ENCODE data around the gene PRR9.
"Not testable (repeated sequence)": the region's sequence is repeated elsewhere in the genome, so short reads cannot be mapped to it uniquely, and the experiment has no call there.

The PRR9 gene, protein sequence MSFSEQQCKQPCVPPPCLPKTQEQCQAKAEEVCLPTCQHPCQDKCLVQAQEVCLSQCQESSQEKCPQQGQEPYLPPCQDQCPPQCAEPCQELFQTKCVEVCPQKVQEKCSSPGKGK

DNA sequence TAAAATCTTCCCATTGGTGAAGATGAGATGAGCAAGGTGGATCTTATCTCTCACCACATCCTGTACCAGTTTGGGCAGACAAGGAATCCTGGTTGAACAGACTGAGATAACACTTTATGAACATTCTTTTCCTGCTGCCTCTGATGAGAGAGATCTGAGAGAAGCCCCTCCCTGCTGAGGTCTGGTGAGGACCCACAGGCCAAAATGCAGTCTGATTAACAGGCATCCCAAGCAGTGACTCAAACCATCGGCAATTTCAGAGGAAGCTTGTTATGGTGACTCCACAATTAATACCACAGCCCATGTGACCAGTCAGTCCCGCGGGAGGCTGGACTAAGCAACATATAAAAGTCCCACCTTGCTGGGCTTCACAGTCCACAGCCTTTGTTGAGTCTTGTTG, at the start of gene PRR9:
TSS of gene PRR9 (plus strand) at position 373 of the 400 bp plus-strand sequence. CDS start 561 bp downstream, outside the sequence.
- DNase-seq, result no peak

DNA sequence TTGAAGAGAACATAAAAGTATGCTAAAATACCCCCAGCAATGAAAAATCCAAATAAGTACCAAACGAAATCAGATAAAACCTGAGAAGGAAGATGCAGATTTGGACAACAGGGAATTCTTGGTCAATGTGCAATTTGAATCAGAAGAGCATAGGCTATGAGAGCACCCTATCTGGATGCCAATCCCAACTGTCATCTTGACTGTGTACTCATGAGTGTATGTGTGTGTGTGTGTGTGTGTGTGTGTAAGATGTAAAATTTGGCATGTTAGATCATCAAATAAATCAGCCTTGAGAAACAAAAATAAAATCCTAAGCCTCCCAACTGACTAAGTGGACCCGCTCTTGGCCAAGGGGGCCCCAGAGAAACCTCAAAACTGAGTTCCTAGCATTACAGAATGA, 48.7 kb upstream of the PRR9 start:
- no peak for DNase-seq

DNA sequence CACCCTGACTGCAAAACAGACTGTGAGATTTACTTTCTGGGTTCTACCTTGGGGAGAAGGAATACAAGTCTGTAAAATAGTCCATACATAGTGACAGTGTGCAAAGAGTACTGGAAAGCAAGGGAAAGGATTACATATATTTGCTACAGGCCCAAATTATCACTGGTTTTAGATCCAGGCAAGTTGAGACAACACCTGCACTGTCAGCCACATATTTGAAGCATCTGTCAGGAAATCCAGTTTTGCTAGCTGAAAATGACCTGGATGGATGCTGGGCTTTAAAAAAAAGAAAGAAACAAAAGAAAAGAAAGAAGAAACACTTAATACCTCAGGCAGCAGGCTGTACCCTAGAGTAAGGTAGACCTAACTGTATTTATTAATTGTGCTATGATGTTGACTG, 42.8 kb upstream of the PRR9 start:
- DNase-seq, result no peak

DNA sequence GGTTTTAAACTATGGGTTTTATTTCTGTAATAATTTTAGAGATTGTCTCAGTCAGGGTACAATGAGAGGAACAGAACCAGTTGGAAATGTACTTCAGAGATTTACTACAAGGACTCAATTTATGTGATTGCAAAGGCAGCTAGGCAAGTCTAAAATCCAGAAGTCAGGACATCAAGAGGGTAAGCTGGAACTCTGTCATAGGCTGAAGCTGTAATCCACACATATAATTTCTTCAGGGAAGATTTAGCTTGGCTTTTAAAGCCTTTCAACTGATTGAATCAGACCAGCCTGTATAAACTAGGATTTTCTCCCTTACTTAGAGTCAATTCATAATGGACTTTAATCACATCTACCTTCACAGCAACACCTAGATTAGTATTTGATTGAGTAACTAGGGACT, 38.5 kb upstream of the PRR9 start:
- DNase-seq, result no peak

DNA sequence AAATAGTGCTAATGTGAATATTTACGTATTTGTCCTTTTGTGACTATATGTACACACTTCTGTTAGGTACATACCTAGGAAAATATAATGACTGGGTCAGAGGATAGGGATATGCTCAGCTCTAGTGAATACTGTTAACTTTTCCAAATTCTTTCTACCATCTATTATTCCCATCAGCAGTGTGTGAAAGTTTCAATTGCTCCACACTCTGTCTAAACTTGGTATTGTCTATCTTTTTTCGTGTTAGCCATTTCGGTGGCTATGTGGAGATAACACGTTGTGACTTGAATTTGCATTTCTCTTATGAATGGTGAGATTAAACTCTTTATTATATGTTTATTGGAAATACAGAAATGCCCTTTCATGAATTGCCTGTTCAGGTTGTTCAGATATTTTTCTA, 36.8 kb upstream of the PRR9 start:
- no peak for DNase-seq

DNA sequence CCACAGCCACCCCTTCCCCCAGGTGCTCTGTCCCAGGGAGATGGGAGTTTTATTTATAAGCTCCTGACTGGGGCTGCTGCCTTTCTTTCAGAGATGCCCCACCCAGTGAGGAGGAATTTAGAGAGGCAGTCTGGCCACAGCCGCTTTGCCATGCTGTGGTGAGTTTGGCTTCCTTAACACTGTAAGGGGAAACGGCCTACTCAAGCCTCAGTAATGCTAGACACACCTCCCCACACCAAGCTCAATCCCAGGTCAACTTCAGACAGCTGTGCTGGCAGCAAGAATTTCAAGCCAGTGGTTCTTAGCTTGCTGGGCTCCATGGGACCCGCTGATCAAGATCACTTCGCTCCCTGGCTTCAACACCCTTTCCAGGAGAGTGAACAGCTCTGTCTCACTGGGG, 29.1 kb upstream of the PRR9 start:
- DNase-seq, result not testable (repeated sequence)

DNA sequence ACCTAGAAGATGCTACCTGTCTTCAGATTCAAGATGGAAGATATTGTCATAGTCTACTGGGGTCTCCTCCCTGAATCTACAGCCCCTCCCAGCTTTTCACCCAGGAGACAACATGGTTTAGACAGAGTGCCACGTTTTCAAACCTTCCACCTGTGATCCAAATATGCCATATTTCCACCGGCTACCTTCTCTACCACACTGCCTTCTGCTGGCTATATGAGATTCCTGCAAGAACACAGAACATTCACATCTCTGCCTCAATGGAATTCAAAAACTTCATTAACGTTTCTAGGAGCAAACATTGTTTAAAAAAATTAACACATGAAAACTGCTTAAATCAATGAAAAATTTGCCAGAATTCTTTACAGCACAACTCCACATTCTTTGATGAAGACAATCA, 27.0 kb upstream of the PRR9 start:
- peak in 1 of 2 experiments; percentile 2 for DNase-seq

DNA sequence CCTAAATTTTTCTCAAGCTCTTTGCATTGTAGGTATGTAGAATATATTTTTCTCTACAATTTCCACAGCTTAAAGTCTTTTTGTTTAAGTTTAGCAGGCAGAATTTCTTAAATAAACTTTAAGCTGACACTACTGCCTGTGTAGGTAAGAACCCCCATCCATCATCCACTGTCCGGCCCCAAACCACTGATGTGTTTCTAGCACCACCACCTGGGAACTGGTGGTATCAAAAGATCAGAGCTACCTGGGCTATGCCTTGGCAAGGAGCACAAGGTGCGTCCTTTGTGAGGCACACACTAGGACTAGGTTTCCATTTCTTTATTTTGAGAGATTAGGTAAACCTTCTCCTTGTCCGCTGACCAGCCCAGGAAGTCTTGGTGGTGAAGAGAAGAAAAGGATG, 24.7 kb upstream of the PRR9 start:
- DNase-seq, result peak in 1 of 2 experiments; percentile 8

DNA sequence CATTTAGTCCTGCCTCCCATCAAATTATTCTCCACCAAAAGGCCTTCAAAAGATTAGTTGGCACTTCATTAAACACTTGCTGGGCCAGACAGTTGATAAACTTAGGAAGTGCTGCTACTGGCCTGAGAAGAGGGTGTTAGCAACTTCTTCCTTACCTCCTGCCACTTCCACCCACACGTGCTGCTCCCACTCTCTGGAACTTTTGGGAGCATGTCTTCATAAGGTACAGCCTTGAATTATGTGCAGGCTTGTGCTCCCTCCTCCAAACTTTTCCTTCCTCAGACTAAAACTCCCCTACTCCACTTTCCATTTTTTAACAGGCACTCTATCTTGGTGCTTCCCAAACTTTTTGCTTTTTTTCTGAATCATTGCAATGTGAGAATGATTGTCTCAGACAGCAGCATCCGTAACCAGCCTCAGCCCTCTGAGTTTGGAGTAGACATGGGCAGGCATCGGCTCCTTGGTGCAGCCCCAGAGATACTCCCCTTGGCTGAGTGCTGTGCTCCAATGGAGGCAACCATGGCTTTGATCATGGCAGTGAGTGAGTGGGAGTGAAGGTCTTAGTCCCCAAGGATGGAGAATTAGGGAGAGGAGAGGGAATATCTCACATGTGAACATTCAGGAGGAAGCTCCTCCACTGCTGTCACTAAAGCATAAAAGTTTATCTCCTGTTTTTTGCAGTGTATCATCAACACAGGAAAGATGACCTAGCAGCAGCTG, 22.9 kb upstream of the PRR9 start:
- DNase-seq, result no peak

DNA sequence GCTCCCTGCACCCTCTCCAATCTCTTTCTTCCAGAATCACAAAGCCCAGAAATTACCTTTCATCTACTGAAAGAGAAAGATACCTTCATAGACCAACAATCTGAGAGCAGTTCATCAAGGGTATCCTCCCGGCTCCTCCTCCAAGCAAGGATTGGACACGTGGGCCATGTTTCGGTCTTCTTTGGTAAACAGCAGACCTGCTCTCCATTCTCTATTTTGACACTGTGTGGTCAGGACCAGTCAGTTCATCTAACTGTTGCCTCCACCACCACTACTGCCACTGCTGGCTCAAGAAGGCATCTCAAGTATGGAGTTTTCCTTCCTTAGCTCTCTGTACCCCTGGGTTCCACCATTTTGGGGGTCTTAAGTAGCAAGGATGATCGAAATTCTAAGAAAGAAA, 22.2 kb upstream of the PRR9 start:
- DNase-seq, result no peak

DNA sequence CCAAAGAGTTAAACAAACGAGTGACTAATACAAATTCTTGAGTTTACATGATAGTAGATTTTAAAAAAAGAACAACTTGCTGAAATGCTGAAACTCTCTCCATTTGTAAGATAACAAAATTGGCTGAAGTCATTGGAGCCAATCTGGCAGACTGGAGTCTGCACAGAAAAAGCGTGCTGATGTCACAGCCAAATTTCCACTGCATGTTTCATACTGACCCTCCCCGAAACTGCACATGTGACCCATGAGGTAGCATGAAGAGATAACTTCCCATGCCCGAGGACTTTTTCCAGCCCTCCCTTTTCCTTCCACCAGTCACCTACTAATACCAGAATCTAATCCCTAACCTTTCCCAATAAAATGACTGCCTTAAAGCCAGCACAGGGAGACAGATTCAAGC, 15.4 kb upstream of the PRR9 start:
- no peak for DNase-seq

DNA sequence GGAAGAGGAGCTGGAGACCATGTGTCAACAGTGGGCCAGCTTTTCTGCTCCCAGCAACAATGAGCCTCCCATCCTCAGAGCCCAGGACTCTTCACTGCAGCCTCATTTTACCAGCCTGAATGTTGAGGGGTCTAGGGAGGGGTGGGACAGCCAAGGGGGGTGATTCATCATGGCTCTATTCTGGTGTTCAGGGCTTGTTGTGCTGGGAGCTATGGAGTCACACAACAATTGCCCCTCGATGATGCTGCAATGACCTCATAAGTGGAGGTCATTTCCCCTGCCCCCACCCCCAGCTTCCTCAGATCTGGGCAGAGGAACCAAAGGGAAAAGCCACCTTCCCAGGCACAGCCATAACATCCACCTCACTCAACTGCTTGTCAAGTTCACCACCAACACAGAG, 14.3 kb upstream of the PRR9 start, which contains the start of gene LELP1:
TSS of gene LELP1 (plus strand) at position 301 of the 400 bp plus-strand sequence. CDS start 1,278 bp downstream, outside the sequence.
- DNase-seq, result no peak

DNA sequence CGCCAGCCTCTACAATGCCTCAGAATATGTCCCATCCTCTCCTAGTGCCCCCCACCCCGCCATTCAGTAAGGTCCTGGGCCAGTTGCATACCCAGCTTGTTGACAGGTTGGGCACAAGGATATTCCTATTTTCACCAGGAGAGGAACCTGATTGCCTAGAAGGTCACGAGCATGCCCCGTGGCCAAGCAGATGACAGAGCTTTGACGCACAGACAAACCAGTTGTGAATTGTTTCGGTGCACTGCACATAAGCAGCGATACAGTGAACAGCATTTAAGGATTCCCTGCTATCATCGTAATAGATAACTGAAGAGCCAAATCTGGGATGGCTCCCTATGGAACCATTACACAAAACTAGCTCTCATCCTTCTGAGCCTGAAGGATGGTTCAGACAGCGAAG, 10.8 kb upstream of the PRR9 start:
- no peak for DNase-seq

DNA sequence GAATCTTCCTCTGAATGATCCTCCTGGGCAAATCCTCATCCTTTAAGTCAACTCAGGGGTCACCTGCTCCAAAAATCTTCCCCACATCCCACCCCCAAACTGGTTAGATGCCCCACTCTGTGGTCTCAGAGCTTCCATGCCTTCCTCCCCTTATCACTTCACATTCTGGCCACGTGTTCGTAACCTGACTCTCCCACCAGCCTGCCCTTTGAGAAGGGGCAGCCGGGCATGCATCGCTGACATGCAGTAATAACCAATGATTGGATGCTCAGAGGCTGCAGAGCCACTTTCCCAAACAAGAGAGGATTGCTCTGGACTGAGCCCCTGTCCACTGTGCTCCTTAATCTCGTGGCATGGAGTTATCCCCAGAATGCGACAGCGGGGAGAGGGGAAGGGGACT, 7.2 kb upstream of the PRR9 start:
- no peak for DNase-seq

DNA sequence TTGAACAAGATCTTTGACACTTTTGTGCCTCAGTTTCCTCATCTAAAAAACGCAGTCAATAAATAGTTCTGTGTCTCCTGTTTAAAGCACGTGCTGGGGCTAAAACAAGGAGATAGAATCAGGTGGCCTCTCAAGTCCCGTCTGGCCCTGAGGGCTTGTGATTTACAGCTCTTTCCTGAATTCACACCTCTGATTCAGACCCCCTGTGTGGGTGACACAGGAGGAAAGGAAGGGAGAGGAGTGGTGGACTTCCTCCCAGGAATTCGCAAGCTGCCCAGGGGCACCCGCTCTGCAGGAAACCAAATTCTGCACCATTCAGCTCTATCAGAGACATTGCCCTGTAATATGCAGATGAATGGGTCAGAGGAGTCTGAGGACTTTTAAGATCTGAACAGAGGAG, 5.2 kb upstream of the PRR9 start:
- DNase-seq, result no peak

DNA sequence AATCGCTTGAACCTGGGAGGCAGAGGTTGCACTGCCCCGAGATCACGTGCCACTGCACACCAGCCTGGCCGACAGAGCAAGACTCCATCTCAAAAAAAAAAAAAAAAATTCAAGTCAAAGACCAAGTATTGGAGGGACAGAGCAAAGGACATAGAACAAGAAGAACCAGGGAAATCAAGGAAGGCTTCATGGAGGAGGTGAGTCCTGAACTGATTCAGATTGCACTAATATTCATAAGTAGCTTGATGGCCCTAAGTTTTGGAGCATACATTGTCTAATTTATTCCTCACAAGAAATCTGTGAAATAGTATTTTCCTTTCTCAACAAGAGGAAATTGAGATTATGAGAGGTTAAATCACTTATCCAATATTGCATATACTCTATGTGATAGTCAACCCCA, 3.9 kb upstream of the PRR9 start:
- DNase-seq, result no peak

DNA sequence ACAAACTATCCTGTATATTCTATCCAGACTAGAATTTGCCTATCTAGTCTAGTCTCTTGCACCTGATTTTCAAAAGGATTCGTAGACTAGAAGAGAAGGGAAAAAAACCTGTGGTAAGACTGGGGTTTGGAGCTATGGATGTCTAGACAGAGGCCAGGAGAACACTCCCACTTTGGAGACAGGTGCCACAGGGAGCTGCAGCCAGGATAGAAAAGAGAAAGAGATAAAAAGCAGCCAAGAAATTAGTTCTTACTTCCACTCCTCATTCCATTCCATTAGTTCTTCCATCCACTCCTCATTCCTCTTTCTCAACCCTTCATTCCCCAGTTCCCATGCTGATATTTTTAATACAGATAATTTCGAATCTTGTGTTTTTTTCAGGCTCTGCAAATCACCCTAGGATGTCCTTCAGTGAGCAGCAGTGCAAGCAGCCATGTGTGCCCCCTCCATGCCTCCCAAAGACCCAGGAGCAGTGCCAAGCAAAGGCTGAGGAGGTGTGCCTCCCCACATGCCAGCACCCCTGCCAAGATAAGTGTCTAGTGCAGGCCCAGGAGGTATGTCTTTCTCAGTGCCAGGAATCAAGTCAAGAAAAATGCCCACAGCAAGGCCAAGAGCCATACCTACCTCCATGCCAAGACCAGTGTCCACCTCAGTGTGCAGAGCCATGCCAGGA, 496 bp downstream of the PRR9 start:
- no peak for DNase-seq

DNA sequence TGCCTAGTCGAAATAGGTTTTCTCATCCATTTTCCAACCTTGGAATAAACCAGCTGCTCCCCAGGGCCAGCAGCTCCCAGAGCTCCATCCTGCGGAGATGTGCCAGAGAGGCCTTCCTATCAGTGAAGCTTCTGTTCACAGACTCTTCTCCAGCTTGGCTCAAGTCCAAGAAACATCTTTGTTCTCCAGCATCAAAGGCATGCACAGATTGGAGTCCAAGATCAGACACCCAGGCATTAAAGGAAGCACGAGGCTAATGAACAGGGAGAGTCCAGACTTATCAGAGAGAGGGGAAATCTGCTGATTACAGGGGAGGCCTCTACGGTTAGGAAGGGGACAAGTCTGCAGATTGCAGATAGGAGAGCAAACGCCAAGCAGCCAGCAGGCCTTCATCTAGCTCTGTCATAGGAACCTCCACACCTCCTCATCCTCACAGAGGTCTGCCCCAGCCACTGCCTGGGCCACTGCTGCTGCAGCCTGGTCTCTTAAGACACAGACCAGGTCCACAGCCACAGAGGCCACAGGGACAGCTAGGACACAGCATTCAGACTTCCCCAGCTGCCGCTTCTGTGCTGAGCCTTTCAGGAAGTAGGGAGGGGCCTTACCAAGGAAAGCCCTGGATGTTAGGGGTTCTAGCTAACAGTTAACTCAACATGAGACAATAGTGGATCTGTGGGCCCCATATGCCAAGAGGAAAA, 3.4 kb downstream of the PRR9 start:
- DNase-seq, result no peak

DNA sequence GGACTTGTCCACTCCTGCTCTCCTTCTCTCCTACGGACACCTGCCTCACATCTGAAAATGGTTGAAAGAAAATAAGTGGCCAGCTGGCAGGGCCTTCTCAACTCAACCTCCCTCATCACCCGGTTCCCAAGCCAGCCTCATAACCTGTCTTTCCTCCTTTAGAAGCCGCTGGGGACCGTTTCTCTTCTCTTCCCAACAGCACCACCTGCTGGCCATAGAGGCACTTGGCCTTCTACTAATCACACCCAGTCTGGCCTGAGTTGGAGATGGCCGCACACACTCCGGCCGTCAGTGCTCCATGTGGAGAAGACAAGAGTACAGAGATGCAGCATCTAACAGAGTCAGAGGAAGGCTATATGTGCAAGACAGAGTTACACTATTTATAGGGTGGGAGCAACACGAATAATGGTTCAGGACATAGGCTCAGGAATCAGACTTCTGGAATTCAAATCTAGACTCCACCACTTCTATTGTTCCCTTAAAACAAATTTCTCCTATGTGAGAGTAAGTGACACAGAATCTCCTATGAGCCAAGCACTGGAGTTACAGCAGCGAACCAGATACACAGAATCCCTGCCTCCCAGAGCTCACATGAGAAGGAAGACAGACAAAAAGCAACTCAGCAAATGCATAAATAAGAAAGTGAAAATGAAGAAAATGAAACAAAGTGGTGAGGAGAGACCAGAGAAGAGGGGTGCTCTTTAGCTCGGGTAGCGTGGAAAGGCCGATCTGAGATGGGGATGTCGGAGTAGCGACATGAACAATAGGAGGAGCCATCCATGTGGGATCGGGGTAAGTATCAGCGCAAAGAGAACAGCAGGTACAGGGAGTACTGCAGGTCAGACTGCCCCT, 5.9 kb downstream of the PRR9 start:
- peak in 1 of 2 experiments; percentile 32 for DNase-seq

DNA sequence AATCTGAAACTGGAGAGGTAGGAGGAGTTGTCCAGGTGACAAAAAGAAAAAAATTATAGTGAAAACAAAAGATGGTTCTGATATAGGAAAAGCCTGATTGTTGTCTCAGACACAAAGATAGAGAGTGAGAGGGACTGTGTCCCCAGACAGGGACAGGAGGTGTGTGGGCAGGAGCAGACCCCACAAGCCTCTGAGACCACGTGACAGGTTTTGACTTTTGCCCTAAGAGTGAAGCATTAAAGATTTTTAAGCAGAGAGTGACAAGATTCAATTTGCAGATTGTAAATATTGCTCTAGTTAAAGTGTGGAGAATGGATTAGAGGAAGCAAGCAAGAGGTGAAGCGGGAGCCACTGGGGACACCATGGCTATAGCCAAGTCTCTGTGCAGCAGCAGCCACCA, 10.4 kb downstream of the PRR9 start:
- no peak for DNase-seq

DNA sequence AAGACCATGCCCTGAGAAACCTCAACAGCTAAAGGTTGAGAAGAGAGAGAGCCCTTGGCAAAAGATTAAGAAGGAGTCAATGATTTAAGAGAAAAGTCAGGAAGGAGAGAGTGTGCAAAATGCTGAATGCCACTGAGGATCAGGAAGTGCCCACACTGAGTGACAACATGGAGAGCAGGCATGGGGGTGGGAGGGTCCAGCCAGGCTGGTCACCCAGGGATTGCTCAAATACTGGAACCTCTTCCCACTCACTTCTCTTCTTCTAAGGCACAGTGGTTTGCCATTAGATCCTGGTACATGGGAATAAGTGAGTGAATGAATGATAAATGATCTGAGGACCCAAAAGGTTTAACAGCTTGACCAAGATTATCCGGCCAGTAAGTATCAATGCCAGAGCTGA, 11.1 kb downstream of the PRR9 start:
- no peak for DNase-seq

DNA sequence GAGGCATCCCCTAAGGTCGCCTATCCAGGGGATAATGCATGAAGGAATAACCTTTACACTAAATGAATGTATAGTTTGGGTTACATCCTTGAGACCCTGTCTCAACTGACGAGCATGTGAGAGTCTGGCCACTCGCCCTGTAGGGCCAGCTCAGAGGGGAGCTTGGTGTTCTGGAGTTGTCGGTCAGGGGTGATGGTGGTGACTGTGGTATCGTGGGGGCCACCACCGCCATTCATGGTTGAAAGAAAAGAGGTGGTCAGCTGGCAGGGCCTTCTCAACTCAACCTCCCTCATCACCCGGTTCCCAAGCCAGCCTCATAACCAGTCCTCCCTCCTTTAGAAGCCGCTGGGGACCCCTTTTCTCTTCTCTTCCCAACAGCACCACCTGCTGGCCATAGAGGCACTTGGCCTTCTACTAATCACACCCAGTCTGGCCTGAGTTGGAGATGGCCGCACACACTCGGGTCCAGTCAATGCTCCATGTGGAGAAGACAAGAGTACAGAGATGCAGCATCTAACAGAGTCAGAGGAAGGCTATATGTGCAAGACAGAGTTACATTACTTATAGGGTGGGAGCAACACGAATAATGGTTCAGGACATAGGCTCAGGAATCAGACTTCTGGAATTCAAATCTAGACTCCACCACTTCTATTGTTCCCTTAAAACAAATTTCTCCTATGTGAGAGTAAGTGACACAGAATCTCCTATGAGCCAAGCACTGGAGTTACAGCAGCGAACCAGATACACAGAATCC, 11.9 kb downstream of the PRR9 start:
- not testable (repeated sequence) for DNase-seq

Data from SW 1271 (cell line).